WTC11 (cell line): ENCODE data around the gene PIGS. TPM values are rescaled to one million over a fixed set of nuclear protein-coding genes. Genes with fewer than 3 reads are reported as not detected.

Source experiments
- ATAC-seq: fragments of 200-7000 bp; cut with Tn5 transposase; 2 replicates; pipeline ENCODE4 v1.10.0; 2021; ENCODE audit warnings: mild to moderate bottlenecking, moderate library complexity
- CTCF ChIA-PET: fragments of 300-600 bp; sonication (Branson Sonifier 250); formaldehyde crosslinking; loops from one replicate; lab custom pipeline; 2021; ENCODE audit warnings: antibody characterized with exemption; lab: Charles Lee
- POLR2A ChIA-PET: fragments of 350-600 bp; sonication (Branson Sonifier 250); formaldehyde crosslinking; loops from one replicate; lab custom pipeline; 2021; ENCODE audit warnings: antibody characterized with exemption; lab: Charles Lee
- DNase-seq: peaks from one replicate; pipeline ENCODE4 v3.0.0; 2021; ENCODE audit warnings: low spot score
- H3K27ac Mint-ChIP-seq: 2 replicates; pipeline ENCODE4 v1.8.0; 2021; ENCODE audit warnings: mixed read lengths
- H3K27me3 Mint-ChIP-seq: 2 replicates; pipeline ENCODE4 v1.8.0; 2021; ENCODE audit warnings: low read depth, mild to moderate bottlenecking, moderate library complexity, mixed read lengths
- H3K36me3 Mint-ChIP-seq: 2 replicates; pipeline ENCODE4 v1.8.0; 2021; ENCODE audit warnings: mixed read lengths
- H3K4me1 Mint-ChIP-seq: 2 replicates; pipeline ENCODE4 v1.8.0; 2022; ENCODE audit warnings: mixed read lengths
- H3K4me3 Mint-ChIP-seq: 2 replicates; pipeline ENCODE4 v1.8.0; 2021; ENCODE audit warnings: mild to moderate bottlenecking, moderate library complexity, mixed read lengths
- H3K9me3 Mint-ChIP-seq: 2 replicates; pipeline ENCODE4 v1.8.0; 2021; ENCODE audit warnings: mixed read lengths
- AR ChIP-seq: fragments of 250-450 bp; sonication (Bioruptor Pico); IDR thresholded peaks from 2 replicates; pipeline ENCODE4 v1.9.0; 2021; ENCODE audit warnings: mild to moderate bottlenecking
- ATF2 ChIP-seq: sonication (generic); formaldehyde crosslinking; IDR thresholded peaks from 2 replicates; pipeline ENCODE4 v1.8.1; 2022; ENCODE audit warnings: low read depth, missing genetic modification reagents, borderline replicate concordance
- ATF3 ChIP-seq: sonication (generic); formaldehyde crosslinking; conservative IDR thresholded peaks from 2 replicates; pipeline ENCODE4 v1.8.1; 2022; ENCODE audit warnings: mild to moderate bottlenecking, missing genetic modification reagents
- CREB1 ChIP-seq: sonication (generic); formaldehyde crosslinking; IDR thresholded peaks from 2 replicates; pipeline ENCODE4 v1.8.0; 2023; ENCODE audit warnings: mild to moderate bottlenecking, missing genetic modification reagents
- ETV6 ChIP-seq: sonication (generic); formaldehyde crosslinking; IDR thresholded peaks from 2 replicates; pipeline ENCODE4 v1.8.1; 2022; ENCODE audit warnings: mild to moderate bottlenecking, missing genetic modification reagents
- FOXJ3 ChIP-seq: sonication (generic); formaldehyde crosslinking; IDR thresholded peaks from 2 replicates; pipeline ENCODE4 v1.9.0; 2021; ENCODE audit warnings: missing genetic modification reagents, mild to moderate bottlenecking, borderline replicate concordance
- GABPB1 ChIP-seq: sonication (generic); formaldehyde crosslinking; IDR thresholded peaks from 2 replicates; pipeline ENCODE4 v1.8.1; 2023; ENCODE audit warnings: mild to moderate bottlenecking, missing genetic modification reagents
- HMGA2 ChIP-seq: fragments of 250-450 bp; sonication (Bioruptor Pico); IDR thresholded peaks from 2 replicates; pipeline ENCODE4 v1.4.0; 2021; ENCODE audit warnings: mild to moderate bottlenecking, moderate library complexity
- MXD4 ChIP-seq: fragments of 250-450 bp; sonication (Bioruptor Pico); IDR thresholded peaks from 2 replicates; pipeline ENCODE4 v1.8.0; 2021; ENCODE audit warnings: mild to moderate bottlenecking, moderate library complexity, borderline replicate concordance
- NFYB ChIP-seq: sonication (generic); formaldehyde crosslinking; conservative IDR thresholded peaks from 2 replicates; pipeline ENCODE4 v1.8.0; 2022; ENCODE audit warnings: low read depth, missing genetic modification reagents
- NR2C2 ChIP-seq: sonication (generic); formaldehyde crosslinking; IDR thresholded peaks from 2 replicates; pipeline ENCODE4 v1.8.0; 2022; ENCODE audit warnings: mild to moderate bottlenecking, missing genetic modification reagents
- PRRX2 ChIP-seq: fragments of 250-450 bp; sonication (Bioruptor Pico); IDR thresholded peaks from 2 replicates; pipeline ENCODE4 v1.8.0; 2021; ENCODE audit warnings: mild to moderate bottlenecking
- RELA ChIP-seq: sonication (generic); formaldehyde crosslinking; IDR thresholded peaks from 2 replicates; pipeline ENCODE4 v1.8.1; 2022; ENCODE audit warnings: missing genetic modification reagents, mild to moderate bottlenecking, borderline replicate concordance
- SOX15 ChIP-seq: fragments of 250-450 bp; sonication (Bioruptor Pico); IDR thresholded peaks from 2 replicates; pipeline ENCODE4 v1.9.0; 2021; ENCODE audit warnings: mild to moderate bottlenecking
- SP1 ChIP-seq: sonication (generic); formaldehyde crosslinking; conservative IDR thresholded peaks from 2 replicates; pipeline ENCODE4 v1.8.1; 2022; ENCODE audit warnings: missing genetic modification reagents
- STAT6 ChIP-seq: sonication (generic); formaldehyde crosslinking; conservative IDR thresholded peaks from 2 replicates; pipeline ENCODE4 v1.8.1; 2023; ENCODE audit warnings: mild to moderate bottlenecking, low read depth, missing genetic modification reagents, moderate library complexity
- TEAD1 ChIP-seq: sonication (generic); formaldehyde crosslinking; IDR thresholded peaks from 2 replicates; pipeline ENCODE4 v1.8.0; 2022; ENCODE audit warnings: mild to moderate bottlenecking, missing genetic modification reagents
- USF1 ChIP-seq: sonication (generic); formaldehyde crosslinking; IDR thresholded peaks from 2 replicates; pipeline ENCODE4 v1.8.0; 2022; ENCODE audit warnings: mild to moderate bottlenecking, missing genetic modification reagents
- USF2 ChIP-seq: sonication (generic); formaldehyde crosslinking; IDR thresholded peaks from 2 replicates; pipeline ENCODE4 v1.8.1; 2023; ENCODE audit warnings: mild to moderate bottlenecking, missing genetic modification reagents, moderate library complexity
- ZNF219 ChIP-seq: sonication (generic); formaldehyde crosslinking; IDR thresholded peaks from 2 replicates; pipeline ENCODE4 v1.8.0; 2023; ENCODE audit warnings: missing genetic modification reagents, mild to moderate bottlenecking, borderline replicate concordance
- ZNF423 ChIP-seq: fragments of 250-450 bp; sonication (Bioruptor Pico); IDR thresholded peaks from 2 replicates; pipeline ENCODE4 v2.1.2; 2022; ENCODE audit warnings: mild to moderate bottlenecking, moderate library complexity
- ZNF512 ChIP-seq: sonication (generic); formaldehyde crosslinking; IDR thresholded peaks from 2 replicates; pipeline ENCODE4 v1.8.1; 2022; ENCODE audit warnings: missing genetic modification reagents, borderline replicate concordance
- ZSCAN18 ChIP-seq: fragments of 250-450 bp; sonication (Bioruptor Pico); IDR thresholded peaks from 2 replicates; pipeline ENCODE4 v2.1.2; 2022; ENCODE audit warnings: mild to moderate bottlenecking, moderate library complexity
- total RNA-seq: library from RNA; stranded (reverse); gene quantifications from 3 replicates; pipeline ENCODE4 v1.2.3, GENCODE V29; 2021

PIGS gene
- total RNA-seq, 1 experiment from 2014 or later = 50.6 TPM

GRCh38 chr17:28592260-28592659 is 20.9 kb upstream of the PIGS start (continued):
- TF ChIP-seq ZSCAN18 (no peak), HMGA2 (no peak), ZNF219 (CRISPR knock-in tag) (no peak), ATF3 (CRISPR knock-in tag) (no peak)

GRCh38 chr17:28585851-28586250 is 14.5 kb upstream of the PIGS start:
- TF ChIP-seq AR (no peak), STAT6 (no peak), MXD4 (no peak), SOX15 (no peak), NFYB (no peak)
- no peaks in the 10 kb centered on the region for H3K9me3 Mint-ChIP-seq
- CTCF ChIA-PET = no interaction called here
- no peak overlapping the region for H3K4me3 Mint-ChIP-seq
- ATAC-seq (no peak), DNase-seq (no peak)
- H3K27me3 Mint-ChIP-seq = no peaks in the 10 kb centered on the region
- POLR2A ChIA-PET = no interaction called here
- peaks cover 20% of the 10 kb centered on the region for H3K36me3 Mint-ChIP-seq
- no peak overlapping the region for H3K27ac Mint-ChIP-seq
- H3K4me1 Mint-ChIP-seq = no peaks in the 10 kb centered on the region

- no peak overlapping the region for H3K4me3 Mint-ChIP-seq
- CTCF ChIA-PET = no interaction called here
- H3K27me3 Mint-ChIP-seq = no peaks in the 10 kb centered on the region
- H3K36me3 Mint-ChIP-seq = peaks cover 28% of the 10 kb centered on the region
- H3K4me1 Mint-ChIP-seq = no peaks in the 10 kb centered on the region
- DNase-seq = no peak
- H3K27ac Mint-ChIP-seq = no peak overlapping the region
- no peak for ATAC-seq
- POLR2A ChIA-PET = no interaction called here
- H3K9me3 Mint-ChIP-seq = no peaks in the 10 kb centered on the region
- TF ChIP-seq MXD4 (no peak), ZNF512 (CRISPR knock-in tag) (no peak), USF1 (no peak), USF2 (CRISPR knock-in tag) (no peak), CREB1 (CRISPR knock-in tag) (no peak), SP1 (no peak), NR2C2 (CRISPR knock-in tag) (no peak), ATF2 (CRISPR knock-in tag) (no peak), GABPB1 (CRISPR knock-in tag) (no peak), TEAD1 (CRISPR knock-in tag) (no peak), ETV6 (CRISPR knock-in tag) (no peak), PRRX2 (CRISPR knock-in tag) (no peak), FOXJ3 (no peak), ZNF423 (no peak), RELA (CRISPR knock-in tag) (no peak)
These were observed 13.1 kb upstream of the PIGS start for GRCh38 chr17:28584434-28584833.
